Erythroblast (primary cell): ENCODE measurements around the gene GDI2.

Source experiments
- GATA1 ChIP-seq: IDR thresholded peaks from 2 replicates; pipeline ENCODE4 v1.6.1; 2011; ENCODE audit warnings: low read depth, mild to moderate bottlenecking, control low read depth, low read length, moderate library complexity
- POLR2A ChIP-seq: IDR thresholded peaks from 2 replicates; pipeline ENCODE4 v1.6.1; 2011; ENCODE audit warnings: mild to moderate bottlenecking, low read length

GRCh38 chr10:5732141-5732540 lies 81.1 kb downstream of the GDI2 start:
- no peak for TF ChIP-seq POLR2A
- TF ChIP-seq GATA1, result no peak
